ENCODE data around the gene FLRT1.

FLRT1 gene

GRCh38 chr11:64069401-64070313 is 33.9 kb downstream of the FLRT1 start:
- DNase-seq, result no peak

GRCh38 chr11:64070314-64070681 is 34.6 kb downstream of the FLRT1 start:
- DNase-seq, result no peak

GRCh38 chr11:64071849-64072248 is 36.1 kb downstream of the FLRT1 start:
- DNase-seq, result peak; percentile 69

- DNase-seq, result no peak
Observed at GRCh38 chr11:64072403-64072802, 36.7 kb downstream of the FLRT1 start.

GRCh38 chr11:64072871-64073270 is 37.1 kb downstream of the FLRT1 start:
- no peak for DNase-seq

- DNase-seq, result no peak
Observed at GRCh38 chr11:64073542-64073941, 37.8 kb downstream of the FLRT1 start.

- DNase-seq, result no peak
Observed at GRCh38 chr11:64074239-64074638, 38.5 kb downstream of the FLRT1 start.

- DNase-seq, result no peak
Observed at GRCh38 chr11:64076758-64077157, 41.0 kb downstream of the FLRT1 start.

- no peak for DNase-seq
Observed at GRCh38 chr11:64077607-64078006, 41.9 kb downstream of the FLRT1 start.

- peak; percentile 86 for DNase-seq
Observed at GRCh38 chr11:64078284-64078683, 42.6 kb downstream of the FLRT1 start.

GRCh38 chr11:64078905-64079304 is 43.2 kb downstream of the FLRT1 start:
- no peak for DNase-seq

GRCh38 chr11:64080390-64080789 is 44.7 kb downstream of the FLRT1 start:
- no peak for DNase-seq

- peak; percentile 99 for DNase-seq
Observed at GRCh38 chr11:64081745-64082442, 46.2 kb downstream of the FLRT1 start.

- DNase-seq, result no peak
Observed at GRCh38 chr11:64083398-64084080, 47.8 kb downstream of the FLRT1 start.

- DNase-seq, result no peak
Observed at GRCh38 chr11:64084146-64084950, 48.6 kb downstream of the FLRT1 start.

- DNase-seq, result no peak
Observed at GRCh38 chr11:64084951-64085710, 49.4 kb downstream of the FLRT1 start.

Measured in NCI-H1092 treated with DMSO at 0.1 percent for 48 hours (cell line).